Esophagus muscularis mucosa (tissue), 4 donors: ENCODE measurements around the gene EXOC3. TPM values are rescaled to one million over a fixed set of nuclear protein-coding genes. Genes with fewer than 3 reads are reported as not detected.

Experiments used
- DNase-seq: peaks from one replicate; pipeline ENCODE4 v3.0.0-alpha.2; 2017; ENCODE audit errors: extremely low spot score
- H3K27ac ChIP-seq, 4 donors: fragments of 200-600 bp; sonication (generic); replicated peaks in 1 of 4; 1 replicate in 3 of 4; 2 replicates in 1 of 4; pipeline ENCODE4 v1.5.1; 2016 to 2019; ENCODE audit warnings: mild to moderate bottlenecking in 1 of 4
- H3K27me3 ChIP-seq, 4 donors: fragments of 200-600 bp; sonication (generic); one replicate each; pipeline versions ENCODE4 v1.5.1 to v1.6.0; 2016 to 2019
- H3K36me3 ChIP-seq, 4 donors: fragments of 200-600 bp; sonication (generic); one replicate each; pipeline ENCODE4 v1.5.1; 2016 to 2019
- H3K4me1 ChIP-seq, 4 donors: fragments of 200-600 bp; sonication (generic); one replicate each; pipeline ENCODE4 v1.5.1; 2016 to 2019
- H3K4me3 ChIP-seq, 4 donors: fragments of 200-600 bp; sonication (generic); 1 replicate in 2 of 4; 2 replicates in 2 of 4; pipeline ENCODE4 v1.5.1; 2016 to 2019; ENCODE audit warnings: mild to moderate bottlenecking in 4 of 4, moderate library complexity in 1 of 4
- H3K9me3 ChIP-seq, 4 donors: fragments of 200-600 bp; sonication (generic); 1 replicate in 3 of 4; 2 replicates in 1 of 4; pipeline ENCODE4 v1.5.1; 2016 to 2019
- EP300 ChIP-seq: sonication (generic); formaldehyde crosslinking; IDR thresholded peaks from one replicate; pipeline ENCODE4 v1.6.1; 2017; ENCODE audit warnings: antibody characterized with exemption
- POLR2A ChIP-seq: fragments of 450-650 bp; IDR thresholded peaks from one replicate; pipeline ENCODE4 v1.6.1; 2017; ENCODE audit warnings: antibody characterized with exemption, moderate library complexity, mild to moderate bottlenecking, low read depth
- POLR2AphosphoS5 ChIP-seq, 2 donors: sonication (generic); formaldehyde crosslinking; IDR thresholded peaks; one replicate each; pipeline ENCODE4 v1.6.1; 2017; ENCODE audit warnings: antibody characterized with exemption in 2 of 2
- WGBS: methylation state at CpG from one replicate; pipeline ENCODE4 v1.1.5; 2018; 5-methylcytosine and 5-hydroxymethylcytosine counted together
- intact Hi-C: fragments of 100-400 bp; cut with DNase I; formaldehyde crosslinking; loops from one replicate; pipeline ENCODE4 v1.15.1; 2023
- total RNA-seq, 4 donors: library from RNA; depleted of rRNA; stranded (reverse); fragments of >200 nt; gene quantifications; one replicate each; pipeline versions ENCODE4 v1.1.0 to v1.2.1, GENCODE V29; 2016
- TF ChIP-seq, protein P1 (sequence below), 3 experiments: fragments of 200-600 bp in 2 of 3; fragments of 450-650 bp in 1 of 3; sonication (generic) in 2 of 3; IDR thresholded peaks; one replicate each; pipeline ENCODE4 v1.5.1; 2017 to 2019; ENCODE audit warnings: antibody characterized with exemption in 3 of 3, mild to moderate bottlenecking in 2 of 3, moderate library complexity in 1 of 3

Gene EXOC3
- total RNA-seq, 4 donors from 2014 or later, result 48.6 to 82.1 (median 59.3) TPM

DNA sequence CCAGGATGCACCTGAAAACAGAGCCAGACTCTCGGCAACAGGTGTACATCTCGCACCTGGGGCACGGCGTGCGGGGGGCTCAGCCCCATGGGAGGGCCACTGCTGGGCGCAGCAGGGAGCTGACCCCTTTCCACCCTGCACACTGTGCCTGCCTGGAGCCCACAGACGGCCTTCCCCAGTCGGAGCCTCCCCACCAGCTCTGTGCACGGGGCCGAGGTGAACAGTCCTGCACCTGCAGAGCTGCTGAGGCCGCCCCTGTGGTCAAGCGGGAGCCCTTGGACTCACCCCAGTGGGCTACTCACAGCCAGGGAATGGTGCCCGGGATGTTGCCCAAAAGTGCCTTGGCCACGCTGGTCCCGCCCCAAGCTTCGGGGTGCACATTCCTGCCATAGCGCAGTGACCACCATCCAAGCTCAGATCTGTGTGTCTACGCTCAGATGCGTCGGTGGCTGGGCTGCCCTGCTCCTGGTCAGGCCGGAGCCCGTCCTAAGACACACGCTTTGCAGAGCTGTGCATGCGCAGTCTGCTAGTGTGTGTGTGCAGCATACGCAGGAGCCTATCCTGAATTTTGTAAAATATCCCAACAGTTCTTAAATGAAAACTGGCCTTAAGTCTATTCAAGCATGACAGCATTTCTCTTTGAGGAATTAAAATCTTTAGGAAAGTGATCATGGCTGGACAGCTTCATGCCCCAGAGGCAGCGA is 8.4 kb upstream of the EXOC3 start:
- Histone ChIP-seq H3K36me3 (no peaks in the 10 kb centered on the region), H3K4me1 (peaks cover 0 to 3% (median under 1%) of the 10 kb centered on the region in 4 donors), H3K4me3 (no peak overlapping the region), H3K27ac (no peak overlapping the region), H3K9me3 (no peaks in the 10 kb centered on the region), H3K27me3 (peaks cover 0 to 70% (median 0%) of the 10 kb centered on the region in 4 donors)
- TF ChIP-seq POLR2AphosphoS5 (IDR thresholded peaks at IDR 0.05) (no peak), EP300 (no peak), POLR2A (no peak)
- TF ChIP-seq, protein P1, sequence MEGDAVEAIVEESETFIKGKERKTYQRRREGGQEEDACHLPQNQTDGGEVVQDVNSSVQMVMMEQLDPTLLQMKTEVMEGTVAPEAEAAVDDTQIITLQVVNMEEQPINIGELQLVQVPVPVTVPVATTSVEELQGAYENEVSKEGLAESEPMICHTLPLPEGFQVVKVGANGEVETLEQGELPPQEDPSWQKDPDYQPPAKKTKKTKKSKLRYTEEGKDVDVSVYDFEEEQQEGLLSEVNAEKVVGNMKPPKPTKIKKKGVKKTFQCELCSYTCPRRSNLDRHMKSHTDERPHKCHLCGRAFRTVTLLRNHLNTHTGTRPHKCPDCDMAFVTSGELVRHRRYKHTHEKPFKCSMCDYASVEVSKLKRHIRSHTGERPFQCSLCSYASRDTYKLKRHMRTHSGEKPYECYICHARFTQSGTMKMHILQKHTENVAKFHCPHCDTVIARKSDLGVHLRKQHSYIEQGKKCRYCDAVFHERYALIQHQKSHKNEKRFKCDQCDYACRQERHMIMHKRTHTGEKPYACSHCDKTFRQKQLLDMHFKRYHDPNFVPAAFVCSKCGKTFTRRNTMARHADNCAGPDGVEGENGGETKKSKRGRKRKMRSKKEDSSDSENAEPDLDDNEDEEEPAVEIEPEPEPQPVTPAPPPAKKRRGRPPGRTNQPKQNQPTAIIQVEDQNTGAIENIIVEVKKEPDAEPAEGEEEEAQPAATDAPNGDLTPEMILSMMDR (IDR thresholded peaks at IDR 0.05), result no peak
- intact Hi-C loops, result no loop called here
- no peak for DNase-seq
- 95% methylated on average over 14 of the region's 26 CpGs for WGBS

DNA sequence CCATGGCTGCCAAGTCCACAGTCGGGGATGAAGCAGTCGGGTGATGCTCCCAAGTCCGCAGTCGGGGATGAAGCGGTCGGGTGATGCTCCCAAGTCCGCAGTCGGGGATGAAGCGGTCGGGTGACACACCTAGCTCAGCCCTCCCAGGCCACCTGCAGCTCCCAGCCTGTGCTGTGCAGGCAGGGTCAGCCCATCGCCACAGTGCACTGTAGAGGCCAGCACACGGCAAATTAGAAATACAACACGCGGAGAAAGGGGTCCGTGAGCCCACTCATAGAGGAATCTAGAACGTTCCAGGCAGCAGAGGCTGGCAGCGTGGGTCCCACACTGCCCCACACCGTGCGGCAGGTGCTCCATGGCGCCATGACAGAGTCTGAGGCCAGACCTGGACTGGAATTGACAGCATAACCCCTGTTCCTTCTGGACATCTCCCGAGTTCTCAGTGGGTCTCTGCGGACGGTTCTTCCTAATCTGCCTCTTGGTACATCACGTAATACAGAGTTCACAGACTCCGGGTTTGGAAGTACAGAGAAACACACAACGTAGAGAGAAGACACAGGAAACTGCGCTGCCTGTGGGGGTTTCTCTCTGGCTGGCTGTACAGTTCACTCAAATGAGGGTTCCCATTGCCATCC is 7.7 kb upstream of the EXOC3 start:
- Histone ChIP-seq H3K4me1 (no peaks in the 10 kb centered on the region), H3K36me3 (no peaks in the 10 kb centered on the region), H3K4me3 (no peak overlapping the region), H3K27ac (no peak overlapping the region), H3K27me3 (peaks cover 0 to 68% (median 0%) of the 10 kb centered on the region in 4 donors), H3K9me3 (no peaks in the 10 kb centered on the region)
- TF ChIP-seq POLR2AphosphoS5 (IDR thresholded peaks at IDR 0.05) (no peak), POLR2A (no peak), EP300 (no peak)
- TF ChIP-seq, protein P1 (IDR thresholded peaks at IDR 0.05), result no peak
- no peak for DNase-seq
- intact Hi-C loops, result no loop called here
- WGBS, result 86% methylated on average over 20 of the region's 27 CpGs

DNA sequence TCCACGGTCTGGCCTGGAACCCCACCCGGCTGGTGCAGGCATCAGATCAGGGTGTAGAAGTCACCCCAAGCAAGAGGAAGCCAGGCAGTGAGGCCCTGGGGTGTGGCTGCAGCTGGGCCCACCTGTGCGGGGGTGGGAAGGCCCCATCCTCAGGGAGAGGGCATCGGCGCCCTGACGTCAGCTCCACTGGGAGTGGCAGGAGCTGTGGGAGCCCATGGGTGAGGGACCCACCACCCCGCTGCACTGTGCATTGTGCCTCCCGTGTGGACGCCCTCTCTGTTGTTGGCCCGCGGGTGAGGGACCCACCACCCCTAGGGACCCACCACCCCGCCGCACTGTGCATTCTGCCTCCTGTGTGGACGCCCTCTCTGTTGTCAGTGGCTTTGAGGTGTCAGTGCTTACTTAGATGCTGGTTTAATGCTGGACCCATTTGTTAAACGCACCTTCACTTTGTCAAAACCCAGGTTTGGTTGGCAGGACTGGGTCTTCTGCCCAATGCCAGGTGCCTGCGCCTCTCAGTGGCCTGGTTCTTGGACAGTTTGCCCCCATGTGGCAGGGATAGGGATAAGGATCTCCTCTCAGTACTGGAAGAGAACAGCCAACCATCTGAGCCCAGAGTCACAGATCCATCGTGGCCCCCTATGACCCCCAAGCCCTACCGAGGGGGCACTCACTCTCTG is 6.9 kb upstream of the EXOC3 start:
- no peaks in the 10 kb centered on the region for H3K36me3 ChIP-seq
- TF ChIP-seq EP300, result no peak
- no peak for TF ChIP-seq POLR2A
- TF ChIP-seq POLR2AphosphoS5 (IDR thresholded peaks at IDR 0.05), result no peak
- TF ChIP-seq, protein P1 (IDR thresholded peaks at IDR 0.05), result no peak
- H3K4me3 ChIP-seq, result no peak overlapping the region
- intact Hi-C loops, result no loop called here
- H3K9me3 ChIP-seq, result no peaks in the 10 kb centered on the region
- no peaks in the 10 kb centered on the region for H3K4me1 ChIP-seq
- 80% methylated on average over 12 of the region's 18 CpGs for WGBS
- H3K27me3 ChIP-seq, result peaks cover 0 to 63% (median 0%) of the 10 kb centered on the region in 4 donors
- no peak overlapping the region for H3K27ac ChIP-seq
- DNase-seq, result no peak

DNA sequence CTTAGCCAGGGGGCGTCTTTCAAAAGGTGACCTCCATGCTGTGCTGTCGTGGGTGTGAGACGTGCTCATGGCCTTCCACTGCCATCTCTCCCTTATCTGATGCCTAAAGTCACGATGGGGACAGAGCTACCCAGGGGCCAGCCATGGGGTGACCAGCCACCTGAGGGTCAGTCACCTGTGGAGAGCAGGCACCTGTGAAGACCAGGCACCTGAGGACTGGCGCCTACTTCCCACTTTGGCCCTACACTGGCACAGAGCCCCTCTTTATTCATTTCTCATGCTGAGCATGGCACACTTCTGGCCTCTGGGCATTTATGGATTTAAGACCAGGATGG is 6.4 kb upstream of the EXOC3 start:
- no peak overlapping the region for H3K27ac ChIP-seq
- H3K36me3 ChIP-seq, result no peaks in the 10 kb centered on the region
- no peaks in the 10 kb centered on the region for H3K9me3 ChIP-seq
- intact Hi-C loops, result no loop called here
- peaks cover 0 to 58% (median 0%) of the 10 kb centered on the region in 4 donors for H3K27me3 ChIP-seq
- H3K4me1 ChIP-seq, result peaks cover 0 to 2% (median 0%) of the 10 kb centered on the region in 4 donors
- no peak overlapping the region for H3K4me3 ChIP-seq
- no peak for DNase-seq
- no peak for TF ChIP-seq EP300
- 61% methylated on average over 3 of the region's 5 CpGs for WGBS

DNA sequence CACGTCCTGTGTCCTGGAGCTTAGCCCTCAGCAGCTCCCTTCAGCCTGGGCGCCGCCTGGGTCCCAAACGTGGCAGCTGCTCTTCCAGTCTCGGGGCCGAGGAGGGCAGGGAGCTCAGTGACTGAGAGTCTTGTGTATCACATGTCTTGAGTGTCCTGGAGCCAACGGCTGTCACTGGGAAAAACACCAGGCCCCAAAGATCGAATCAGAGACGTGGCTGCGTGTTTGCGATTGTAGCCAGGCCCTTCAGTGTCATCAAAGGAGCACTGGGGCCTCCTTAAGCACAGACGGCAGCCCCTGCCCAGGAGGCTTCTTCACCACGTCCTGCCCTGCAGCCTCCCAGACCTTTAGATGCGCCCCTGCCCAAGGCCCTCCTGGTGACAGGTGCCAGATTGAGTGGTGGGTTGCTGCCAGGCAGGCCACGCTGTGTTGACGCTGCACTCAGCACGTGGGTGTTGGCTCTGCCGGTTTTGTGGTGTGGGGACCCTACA is 5.7 kb upstream of the EXOC3 start:
- no peak overlapping the region for H3K27ac ChIP-seq
- H3K9me3 ChIP-seq, result no peaks in the 10 kb centered on the region
- peaks cover 5 to 9% (median 6%) of the 10 kb centered on the region in 4 donors for H3K4me1 ChIP-seq
- 73% methylated on average over 16 of the region's 18 CpGs for WGBS
- TF ChIP-seq, protein P1 (IDR thresholded peaks at IDR 0.05), result no peak
- TF ChIP-seq POLR2AphosphoS5 (IDR thresholded peaks at IDR 0.05), result no peak
- no peak for TF ChIP-seq POLR2A
- TF ChIP-seq EP300, result no peak
- intact Hi-C loops, result no loop called here
- H3K36me3 ChIP-seq, result no peaks in the 10 kb centered on the region
- DNase-seq, result no peak
- H3K4me3 ChIP-seq, result no peak overlapping the region
- H3K27me3 ChIP-seq, result peaks cover 0 to 58% (median 0%) of the 10 kb centered on the region in 4 donors
